ENCODE measurements around the gene ZNF530. TPM values are rescaled to one million over a fixed set of nuclear protein-coding genes. Genes with fewer than 3 reads are reported as not detected.
A peak's percentile ranks its signal among the peaks of the same experiment; 100 is the strongest.

The ZNF530 gene
- total RNA-seq, 2 donors from 2014 or later: 5.6 to 10.1 TPM

DNA sequence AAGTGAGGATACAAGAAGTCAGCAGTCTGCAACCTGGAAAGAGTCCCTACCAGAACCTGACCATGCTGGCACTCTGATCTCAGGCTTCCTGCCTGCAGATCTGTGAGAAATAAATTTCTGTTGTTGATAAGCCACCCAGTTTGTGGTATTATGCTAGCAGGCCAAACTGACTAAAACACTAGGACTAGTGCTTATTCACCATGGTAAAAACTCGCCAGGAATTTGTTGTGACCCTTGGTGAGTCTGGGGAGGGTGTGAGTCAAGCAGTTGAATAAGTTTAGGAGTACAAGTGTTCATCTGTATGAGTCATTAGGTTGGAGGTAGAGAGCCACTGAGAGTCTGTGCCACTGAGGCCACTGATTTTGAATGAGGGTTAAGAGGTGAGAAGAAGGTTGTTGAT lies 12.2 kb upstream of the ZNF530 start:
- peaks cover 82% of the 10 kb centered on the region for H3K36me3 Mint-ChIP-seq (ENCODE audit: low read depth)
- no peak overlapping the region for H3K27ac Mint-ChIP-seq

DNA sequence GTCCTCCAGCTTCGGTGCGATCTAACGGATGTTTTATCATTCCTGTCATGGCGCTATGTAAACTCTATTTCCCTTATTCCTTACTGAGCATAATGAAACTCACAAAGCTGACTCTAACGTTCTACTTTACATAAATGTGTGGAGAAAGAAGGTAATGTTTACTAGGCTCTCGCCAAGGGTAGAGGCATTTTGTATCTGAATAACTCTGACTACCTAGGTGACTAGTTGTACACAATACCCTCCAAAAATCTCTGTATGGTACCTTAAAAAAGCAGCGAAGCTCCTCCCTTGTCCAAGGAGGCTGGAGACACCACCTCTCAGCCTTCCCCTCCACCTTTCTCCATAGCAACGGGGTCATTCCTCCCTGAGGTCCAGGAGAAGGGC lies 316 bp upstream of the ZNF530 start:
- peak overlapping the region; percentile 77 for H3K4me3 Mint-ChIP-seq
- TF ChIP-seq, protein P1, sequence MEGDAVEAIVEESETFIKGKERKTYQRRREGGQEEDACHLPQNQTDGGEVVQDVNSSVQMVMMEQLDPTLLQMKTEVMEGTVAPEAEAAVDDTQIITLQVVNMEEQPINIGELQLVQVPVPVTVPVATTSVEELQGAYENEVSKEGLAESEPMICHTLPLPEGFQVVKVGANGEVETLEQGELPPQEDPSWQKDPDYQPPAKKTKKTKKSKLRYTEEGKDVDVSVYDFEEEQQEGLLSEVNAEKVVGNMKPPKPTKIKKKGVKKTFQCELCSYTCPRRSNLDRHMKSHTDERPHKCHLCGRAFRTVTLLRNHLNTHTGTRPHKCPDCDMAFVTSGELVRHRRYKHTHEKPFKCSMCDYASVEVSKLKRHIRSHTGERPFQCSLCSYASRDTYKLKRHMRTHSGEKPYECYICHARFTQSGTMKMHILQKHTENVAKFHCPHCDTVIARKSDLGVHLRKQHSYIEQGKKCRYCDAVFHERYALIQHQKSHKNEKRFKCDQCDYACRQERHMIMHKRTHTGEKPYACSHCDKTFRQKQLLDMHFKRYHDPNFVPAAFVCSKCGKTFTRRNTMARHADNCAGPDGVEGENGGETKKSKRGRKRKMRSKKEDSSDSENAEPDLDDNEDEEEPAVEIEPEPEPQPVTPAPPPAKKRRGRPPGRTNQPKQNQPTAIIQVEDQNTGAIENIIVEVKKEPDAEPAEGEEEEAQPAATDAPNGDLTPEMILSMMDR (conservative IDR thresholded peaks at IDR 0.05): no peak
- Histone ChIP-seq H3K36me3 (ENCODE audit: control insufficient read depth, insufficient read depth, low read length) (peaks cover under 1% of the 10 kb centered on the region), H3K27me3 (ENCODE audit: control insufficient read depth, insufficient read depth, low read length, poor library complexity, severe bottlenecking) (peaks cover 4% of the 10 kb centered on the region), H3K9ac (ENCODE audit: extremely low read depth, low read length, poor library complexity, severe bottlenecking) (no peak overlapping the region), H3K4me1 (ENCODE audit: control insufficient read depth, insufficient read depth, low read length) (no peaks in the 10 kb centered on the region), H3K4me3 (ENCODE audit: low read length) (peak overlapping the region; percentile 83), H3K9me3 (ENCODE audit: control insufficient read depth, low read length) (no peaks in the 10 kb centered on the region), H3K27ac (ENCODE audit: low read depth, low read length) (no peak overlapping the region)
- WGBS, 2 experiments (ENCODE audit: insufficient coverage in 1 of 2, insufficient read length in 1 of 2): 63% methylated on average over 5 to 8 of the region's 8 CpGs
- no peak for DNase-seq
- no peaks in the 10 kb centered on the region for H3K4me1 Mint-ChIP-seq
- peaks cover 33% of the 10 kb centered on the region for H3K36me3 Mint-ChIP-seq (ENCODE audit: low read depth)
- peaks cover 37% of the 10 kb centered on the region for H3K9me3 Mint-ChIP-seq
- H3K27me3 Mint-ChIP-seq (ENCODE audit: insufficient read depth): peaks cover 22% of the 10 kb centered on the region
- peak overlapping the region; percentile 30 for H3K27ac Mint-ChIP-seq

More for the DNA sequence above, 12.2 kb upstream of the ZNF530 start:
- H3K36me3 ChIP-seq (ENCODE audit: control insufficient read depth, insufficient read depth, low read length): peaks cover 74% of the 10 kb centered on the region
- H3K9me3 ChIP-seq (ENCODE audit: control insufficient read depth, low read length): peaks cover 86% of the 10 kb centered on the region
- H3K9ac ChIP-seq (ENCODE audit: extremely low read depth, low read length, poor library complexity, severe bottlenecking): no peak overlapping the region
- DNase-seq: no peak
- H3K4me1 Mint-ChIP-seq: peaks cover 1% of the 10 kb centered on the region
- peak overlapping the region; percentile 61 for H3K4me3 ChIP-seq (ENCODE audit: low read length)
- WGBS, 2 experiments (ENCODE audit: insufficient coverage in 1 of 2, insufficient read length in 1 of 2): 93 to 100% methylated on average over 1 of the region's 1 CpG
- peaks cover 9% of the 10 kb centered on the region for H3K27me3 Mint-ChIP-seq (ENCODE audit: insufficient read depth)
- peaks cover 96% of the 10 kb centered on the region for H3K9me3 Mint-ChIP-seq
- H3K4me3 Mint-ChIP-seq: no peak overlapping the region
- H3K27me3 ChIP-seq (ENCODE audit: control insufficient read depth, insufficient read depth, low read length, poor library complexity, severe bottlenecking): no peaks in the 10 kb centered on the region
- H3K27ac ChIP-seq (ENCODE audit: low read depth, low read length): no peak overlapping the region
- peaks cover 6% of the 10 kb centered on the region for H3K4me1 ChIP-seq (ENCODE audit: control insufficient read depth, insufficient read depth, low read length)
- TF ChIP-seq, protein P1 (conservative IDR thresholded peaks at IDR 0.05): no peak

DNA sequence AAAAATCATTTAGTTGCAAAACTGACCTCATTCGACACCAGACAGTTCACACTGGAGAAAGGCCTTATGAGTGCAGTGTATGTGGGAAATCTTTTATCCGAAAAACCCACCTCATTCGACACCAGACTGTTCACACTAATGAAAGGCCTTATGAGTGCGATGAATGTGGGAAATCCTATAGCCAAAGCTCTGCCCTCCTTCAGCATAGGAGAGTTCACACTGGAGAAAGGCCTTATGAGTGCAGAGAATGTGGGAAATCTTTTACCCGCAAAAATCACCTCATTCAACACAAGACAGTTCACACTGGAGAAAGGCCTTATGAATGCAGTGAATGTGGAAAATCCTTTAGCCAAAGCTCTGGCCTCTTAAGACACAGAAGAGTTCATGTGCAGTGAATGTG lies 7.2 kb downstream of the ZNF530 start:
- Histone ChIP-seq H3K36me3 (ENCODE audit: control insufficient read depth, insufficient read depth, low read length) (peaks cover 33% of the 10 kb centered on the region), H3K27me3 (ENCODE audit: control insufficient read depth, insufficient read depth, low read length, poor library complexity, severe bottlenecking) (no peaks in the 10 kb centered on the region), H3K4me3 (ENCODE audit: low read length) (no peak overlapping the region), H3K27ac (ENCODE audit: low read depth, low read length) (no peak overlapping the region), H3K9me3 (ENCODE audit: control insufficient read depth, low read length) (no peaks in the 10 kb centered on the region), H3K9ac (ENCODE audit: extremely low read depth, low read length, poor library complexity, severe bottlenecking) (no peak overlapping the region), H3K4me1 (ENCODE audit: control insufficient read depth, insufficient read depth, low read length) (no peaks in the 10 kb centered on the region)
- Mint-ChIP-seq H3K4me1 (no peaks in the 10 kb centered on the region), H3K36me3 (ENCODE audit: low read depth) (peaks cover 66% of the 10 kb centered on the region), H3K27ac (no peak overlapping the region), H3K9me3 (peaks cover 63% of the 10 kb centered on the region), H3K27me3 (ENCODE audit: insufficient read depth) (peaks cover under 1% of the 10 kb centered on the region), H3K4me3 (no peak overlapping the region)
- DNase-seq: no peak
- TF ChIP-seq, protein P1 (conservative IDR thresholded peaks at IDR 0.05): no peak
- WGBS, 2 experiments (ENCODE audit: insufficient coverage in 1 of 2, insufficient read length in 1 of 2): 92 to 97% methylated on average over 2 to 4 of the region's 5 CpGs
